ENCODE data around the gene ASB12.

The ASB12 gene

DNA sequence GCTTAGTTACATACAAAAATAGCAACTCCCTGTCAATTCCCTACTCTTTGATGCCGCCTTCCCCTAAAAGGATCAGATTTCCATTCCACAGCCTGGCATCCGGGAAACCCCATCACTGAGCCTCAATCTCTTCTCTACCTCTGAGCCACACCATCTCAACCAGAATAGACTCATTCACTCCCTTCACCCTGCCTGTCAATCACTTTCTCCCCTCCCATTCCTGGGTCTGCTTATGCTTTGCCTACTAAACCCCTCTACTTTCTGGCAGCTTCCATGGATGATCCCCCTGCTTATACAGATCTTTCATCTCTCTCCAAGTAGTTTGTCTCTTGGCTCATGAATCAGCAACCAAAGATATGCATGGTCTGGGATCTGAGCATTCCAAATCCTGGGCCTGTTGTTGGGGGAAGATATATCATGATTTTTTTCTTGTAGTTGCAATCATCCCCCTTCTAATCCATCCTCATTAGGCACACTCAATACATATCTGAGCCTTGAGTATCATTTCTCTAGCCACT lies 27.5 kb downstream of the ASB12 start:
- no peaks in the 10 kb centered on the region for H3F3A ChIP-seq (ENCODE audit: control insufficient read depth, insufficient read depth)
- H3K9me3 ChIP-seq (ENCODE audit: control insufficient read depth, insufficient read depth, low read length), result no peaks in the 10 kb centered on the region
- H3K4me3 ChIP-seq (ENCODE audit: low read length), result no peak overlapping the region
- H3K27me3 ChIP-seq (ENCODE audit: control insufficient read depth, low read length), result no peaks in the 10 kb centered on the region
- no peaks in the 10 kb centered on the region for H4K20me1 ChIP-seq (ENCODE audit: control insufficient read depth, insufficient read depth, low read depth, low read length)
- H3K79me2 ChIP-seq (ENCODE audit: control insufficient read depth, low read length), result 0 out of 2 replicates have a peak, but pooled peaks cover 2% of the 10 kb centered on the region
- no peaks in the 10 kb centered on the region for H3K36me3 ChIP-seq (ENCODE audit: control insufficient read depth, low read length)
- TF ChIP-seq, protein P1, sequence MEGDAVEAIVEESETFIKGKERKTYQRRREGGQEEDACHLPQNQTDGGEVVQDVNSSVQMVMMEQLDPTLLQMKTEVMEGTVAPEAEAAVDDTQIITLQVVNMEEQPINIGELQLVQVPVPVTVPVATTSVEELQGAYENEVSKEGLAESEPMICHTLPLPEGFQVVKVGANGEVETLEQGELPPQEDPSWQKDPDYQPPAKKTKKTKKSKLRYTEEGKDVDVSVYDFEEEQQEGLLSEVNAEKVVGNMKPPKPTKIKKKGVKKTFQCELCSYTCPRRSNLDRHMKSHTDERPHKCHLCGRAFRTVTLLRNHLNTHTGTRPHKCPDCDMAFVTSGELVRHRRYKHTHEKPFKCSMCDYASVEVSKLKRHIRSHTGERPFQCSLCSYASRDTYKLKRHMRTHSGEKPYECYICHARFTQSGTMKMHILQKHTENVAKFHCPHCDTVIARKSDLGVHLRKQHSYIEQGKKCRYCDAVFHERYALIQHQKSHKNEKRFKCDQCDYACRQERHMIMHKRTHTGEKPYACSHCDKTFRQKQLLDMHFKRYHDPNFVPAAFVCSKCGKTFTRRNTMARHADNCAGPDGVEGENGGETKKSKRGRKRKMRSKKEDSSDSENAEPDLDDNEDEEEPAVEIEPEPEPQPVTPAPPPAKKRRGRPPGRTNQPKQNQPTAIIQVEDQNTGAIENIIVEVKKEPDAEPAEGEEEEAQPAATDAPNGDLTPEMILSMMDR (IDR thresholded peaks at IDR 0.05; ENCODE audit: low read depth, low read length, poor library complexity, severe bottlenecking), result no peak
- no peak for TF ChIP-seq EZH2phosphoT487 (IDR thresholded peaks at IDR 0.05; ENCODE audit: borderline replicate concordance, low read length)
- H3K27ac ChIP-seq (ENCODE audit: low read depth, low read length), result no peak overlapping the region
- H3K9me2 ChIP-seq (replicated peaks; ENCODE audit: control insufficient read depth, low read length), result no peaks in the 10 kb centered on the region
- peaks cover 11% of the 10 kb centered on the region for H3K4me1 ChIP-seq (ENCODE audit: control insufficient read depth, low read length)
- H3K4me2 ChIP-seq (ENCODE audit: low read length), result no peak overlapping the region

DNA sequence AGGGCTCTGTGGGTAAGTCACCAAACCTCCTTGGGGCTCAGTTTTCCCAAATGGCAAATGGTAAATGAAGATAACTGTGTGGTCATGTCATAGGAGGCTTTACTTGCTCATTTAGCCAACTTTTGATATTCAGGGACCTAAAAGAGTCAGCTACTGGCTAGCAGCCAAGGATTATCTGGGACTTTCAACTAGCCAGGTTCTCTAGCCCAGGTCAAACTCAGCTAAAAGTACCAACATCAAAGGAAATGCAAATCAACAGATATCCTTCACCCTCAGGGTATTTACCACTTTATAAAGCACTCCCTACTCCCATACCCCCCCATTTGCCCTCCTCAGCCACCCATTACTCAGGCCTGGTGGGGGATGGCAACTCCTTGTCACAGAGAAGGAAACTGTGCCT lies 32.4 kb downstream of the ASB12 start:
- H3K79me2 ChIP-seq (ENCODE audit: control insufficient read depth, low read length), result no peaks in the 10 kb centered on the region
- no peaks in the 10 kb centered on the region for H3K9me2 ChIP-seq (replicated peaks; ENCODE audit: control insufficient read depth, low read length)
- H3K9me3 ChIP-seq (ENCODE audit: control insufficient read depth, insufficient read depth, low read length), result no peaks in the 10 kb centered on the region
- H4K20me1 ChIP-seq (ENCODE audit: control insufficient read depth, insufficient read depth, low read depth, low read length), result no peaks in the 10 kb centered on the region
- H3K4me1 ChIP-seq (ENCODE audit: control insufficient read depth, low read length), result no peaks in the 10 kb centered on the region
- no peak for TF ChIP-seq EZH2phosphoT487 (IDR thresholded peaks at IDR 0.05; ENCODE audit: borderline replicate concordance, low read length)
- TF ChIP-seq, protein P1 (IDR thresholded peaks at IDR 0.05; ENCODE audit: low read depth, low read length, poor library complexity, severe bottlenecking), result no peak
- H3K4me3 ChIP-seq (ENCODE audit: low read length), result no peak overlapping the region
- H3K27me3 ChIP-seq (ENCODE audit: control insufficient read depth, low read length), result no peaks in the 10 kb centered on the region
- no peaks in the 10 kb centered on the region for H3F3A ChIP-seq (ENCODE audit: control insufficient read depth, insufficient read depth)
- no peak overlapping the region for H3K27ac ChIP-seq (ENCODE audit: low read depth, low read length)
- H3K4me2 ChIP-seq (ENCODE audit: low read length), result no peak overlapping the region
- no peaks in the 10 kb centered on the region for H3K36me3 ChIP-seq (ENCODE audit: control insufficient read depth, low read length)

DNA sequence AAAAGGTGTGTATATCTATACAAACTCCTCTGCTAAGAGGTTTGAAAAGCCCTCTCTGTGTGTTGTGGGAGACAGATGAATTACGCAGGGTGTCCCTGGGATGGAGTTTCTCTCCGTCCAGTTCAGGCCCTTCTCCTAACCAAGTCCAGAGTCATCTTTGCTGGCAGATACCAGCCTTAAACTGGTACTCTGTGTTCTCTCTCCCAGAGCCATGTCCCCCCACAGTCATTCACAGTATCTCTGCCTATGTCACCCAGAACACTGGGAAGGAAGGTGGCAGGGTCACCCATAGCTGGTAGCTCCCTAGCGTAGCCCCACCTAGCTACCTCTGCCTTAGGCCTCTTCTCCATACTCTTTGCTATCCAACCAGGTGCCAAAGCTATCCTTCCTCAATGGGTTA lies 33.8 kb downstream of the ASB12 start:
- H4K20me1 ChIP-seq (ENCODE audit: control insufficient read depth, insufficient read depth, low read depth, low read length), result no peaks in the 10 kb centered on the region
- no peaks in the 10 kb centered on the region for H3K27me3 ChIP-seq (ENCODE audit: control insufficient read depth, low read length)
- no peak overlapping the region for H3K27ac ChIP-seq (ENCODE audit: low read depth, low read length)
- no peaks in the 10 kb centered on the region for H3F3A ChIP-seq (ENCODE audit: control insufficient read depth, insufficient read depth)
- no peak overlapping the region for H3K4me3 ChIP-seq (ENCODE audit: low read length)
- H3K36me3 ChIP-seq (ENCODE audit: control insufficient read depth, low read length), result no peaks in the 10 kb centered on the region
- no peaks in the 10 kb centered on the region for H3K9me2 ChIP-seq (replicated peaks; ENCODE audit: control insufficient read depth, low read length)
- no peaks in the 10 kb centered on the region for H3K9me3 ChIP-seq (ENCODE audit: control insufficient read depth, insufficient read depth, low read length)
- no peaks in the 10 kb centered on the region for H3K79me2 ChIP-seq (ENCODE audit: control insufficient read depth, low read length)
- no peak overlapping the region for H3K4me2 ChIP-seq (ENCODE audit: low read length)
- TF ChIP-seq EZH2phosphoT487 (IDR thresholded peaks at IDR 0.05; ENCODE audit: borderline replicate concordance, low read length), result no peak
- TF ChIP-seq, protein P1 (IDR thresholded peaks at IDR 0.05; ENCODE audit: low read depth, low read length, poor library complexity, severe bottlenecking), result no peak
- no peaks in the 10 kb centered on the region for H3K4me1 ChIP-seq (ENCODE audit: control insufficient read depth, low read length)

Measured in DOHH2 (cell line).